Liver (tissue), 3 donors: ENCODE data around the gene EFS.

ENCODE experiments used
- FOXA1 ChIP-seq: IDR thresholded peaks from 2 replicates; pipeline ENCODE4 v1.6.1; 2016; ENCODE audit warnings: antibody characterized with exemption
- GABPA ChIP-seq, 2 donors: IDR thresholded peaks in 1 of 2; conservative IDR thresholded peaks in 1 of 2; 2 replicates each; pipeline ENCODE4 v1.6.1; 2016; ENCODE audit warnings: antibody characterized with exemption in 2 of 2, mild to moderate bottlenecking in 1 of 2, moderate library complexity in 1 of 2
- HNF4G ChIP-seq: IDR thresholded peaks from 2 replicates; pipeline ENCODE4 v1.6.1; 2016; ENCODE audit warnings: antibody characterized with exemption
- RAD21 ChIP-seq, 2 donors: IDR thresholded peaks; 2 replicates each; pipeline ENCODE4 v1.6.1; 2016; ENCODE audit warnings: antibody characterized with exemption in 2 of 2, mild to moderate bottlenecking in 2 of 2
- TAF1 ChIP-seq: conservative IDR thresholded peaks from 2 replicates; pipeline ENCODE4 v1.6.1; 2016; ENCODE audit warnings: antibody characterized with exemption, mild to moderate bottlenecking
- YY1 ChIP-seq: IDR thresholded peaks from 2 replicates; pipeline ENCODE4 v1.6.1; 2016; ENCODE audit warnings: antibody characterized with exemption, mild to moderate bottlenecking
- TF ChIP-seq, protein P1 (sequence below): fragments of 150-350 bp; IDR thresholded peaks from 2 replicates; pipeline ENCODE4 v1.5.1; 2017; ENCODE audit warnings: improper control_type of control experiment, low read depth, low read length; ENCODE audit not compliant: missing input control
- TF ChIP-seq, protein P2 (sequence below): IDR thresholded peaks from 2 replicates; pipeline ENCODE4 v1.6.1; 2016; ENCODE audit warnings: antibody characterized with exemption
- TF ChIP-seq, protein P3 (sequence below): IDR thresholded peaks from 2 replicates; pipeline ENCODE4 v1.6.1; 2016; ENCODE audit warnings: antibody characterized with exemption
- TF ChIP-seq, protein P4 (sequence below): IDR thresholded peaks from 2 replicates; pipeline ENCODE4 v1.6.1; 2016; ENCODE audit warnings: antibody characterized with exemption, mild to moderate bottlenecking
- donor health status: healthy.
- donor health status: healthy.

DNA sequence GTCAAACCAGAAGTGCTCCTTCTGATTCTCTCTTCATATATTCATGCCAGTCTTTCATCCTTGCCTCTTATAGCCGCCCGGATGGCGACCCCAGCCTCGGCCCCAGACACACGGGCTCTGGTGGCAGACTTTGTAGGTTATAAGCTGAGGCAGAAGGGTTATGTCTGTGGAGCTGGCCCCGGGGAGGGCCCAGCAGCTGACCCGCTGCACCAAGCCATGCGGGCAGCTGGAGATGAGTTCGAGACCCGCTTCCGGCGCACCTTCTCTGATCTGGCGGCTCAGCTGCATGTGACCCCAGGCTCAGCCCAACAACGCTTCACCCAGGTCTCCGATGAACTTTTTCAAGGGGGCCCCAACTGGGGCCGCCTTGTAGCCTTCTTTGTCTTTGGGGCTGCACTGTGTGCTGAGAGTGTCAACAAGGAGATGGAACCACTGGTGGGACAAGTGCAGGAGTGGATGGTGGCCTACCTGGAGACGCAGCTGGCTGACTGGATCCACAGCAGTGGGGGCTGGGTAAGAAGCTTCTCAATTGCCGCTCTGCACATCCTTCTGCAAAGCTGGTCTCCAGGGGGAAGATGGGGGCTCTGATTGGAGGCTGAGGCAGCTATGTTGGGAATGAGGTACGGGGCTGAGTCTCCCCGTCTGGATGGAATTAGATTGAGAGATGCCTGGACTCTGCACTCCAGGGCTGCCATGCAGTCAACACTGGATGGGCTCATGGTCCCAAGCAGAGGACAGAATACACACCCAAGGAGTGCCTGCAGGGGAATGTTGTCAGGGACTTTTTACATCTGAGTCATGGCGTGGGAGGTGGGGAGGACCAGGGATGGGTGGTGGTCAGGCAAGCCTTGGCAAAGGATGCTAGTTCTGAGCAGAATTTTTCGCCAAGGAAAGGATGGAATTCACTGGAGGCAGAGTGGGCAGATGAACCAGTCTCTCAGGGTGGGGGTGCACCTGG is 57.0 kb downstream of the EFS start:
- TF ChIP-seq, protein P1, sequence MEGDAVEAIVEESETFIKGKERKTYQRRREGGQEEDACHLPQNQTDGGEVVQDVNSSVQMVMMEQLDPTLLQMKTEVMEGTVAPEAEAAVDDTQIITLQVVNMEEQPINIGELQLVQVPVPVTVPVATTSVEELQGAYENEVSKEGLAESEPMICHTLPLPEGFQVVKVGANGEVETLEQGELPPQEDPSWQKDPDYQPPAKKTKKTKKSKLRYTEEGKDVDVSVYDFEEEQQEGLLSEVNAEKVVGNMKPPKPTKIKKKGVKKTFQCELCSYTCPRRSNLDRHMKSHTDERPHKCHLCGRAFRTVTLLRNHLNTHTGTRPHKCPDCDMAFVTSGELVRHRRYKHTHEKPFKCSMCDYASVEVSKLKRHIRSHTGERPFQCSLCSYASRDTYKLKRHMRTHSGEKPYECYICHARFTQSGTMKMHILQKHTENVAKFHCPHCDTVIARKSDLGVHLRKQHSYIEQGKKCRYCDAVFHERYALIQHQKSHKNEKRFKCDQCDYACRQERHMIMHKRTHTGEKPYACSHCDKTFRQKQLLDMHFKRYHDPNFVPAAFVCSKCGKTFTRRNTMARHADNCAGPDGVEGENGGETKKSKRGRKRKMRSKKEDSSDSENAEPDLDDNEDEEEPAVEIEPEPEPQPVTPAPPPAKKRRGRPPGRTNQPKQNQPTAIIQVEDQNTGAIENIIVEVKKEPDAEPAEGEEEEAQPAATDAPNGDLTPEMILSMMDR = no peak
- TF ChIP-seq GABPA (IDR thresholded peaks at IDR 0.05 in 1 of 2, conservative IDR thresholded peaks at IDR 0.05 in 1 of 2) (no peak), FOXA1 (no peak), YY1 (no peak), RAD21 (IDR thresholded peaks at IDR 0.05) (no peak), HNF4G (no peak), TAF1 (no peak)
- TF ChIP-seq, protein P2, sequence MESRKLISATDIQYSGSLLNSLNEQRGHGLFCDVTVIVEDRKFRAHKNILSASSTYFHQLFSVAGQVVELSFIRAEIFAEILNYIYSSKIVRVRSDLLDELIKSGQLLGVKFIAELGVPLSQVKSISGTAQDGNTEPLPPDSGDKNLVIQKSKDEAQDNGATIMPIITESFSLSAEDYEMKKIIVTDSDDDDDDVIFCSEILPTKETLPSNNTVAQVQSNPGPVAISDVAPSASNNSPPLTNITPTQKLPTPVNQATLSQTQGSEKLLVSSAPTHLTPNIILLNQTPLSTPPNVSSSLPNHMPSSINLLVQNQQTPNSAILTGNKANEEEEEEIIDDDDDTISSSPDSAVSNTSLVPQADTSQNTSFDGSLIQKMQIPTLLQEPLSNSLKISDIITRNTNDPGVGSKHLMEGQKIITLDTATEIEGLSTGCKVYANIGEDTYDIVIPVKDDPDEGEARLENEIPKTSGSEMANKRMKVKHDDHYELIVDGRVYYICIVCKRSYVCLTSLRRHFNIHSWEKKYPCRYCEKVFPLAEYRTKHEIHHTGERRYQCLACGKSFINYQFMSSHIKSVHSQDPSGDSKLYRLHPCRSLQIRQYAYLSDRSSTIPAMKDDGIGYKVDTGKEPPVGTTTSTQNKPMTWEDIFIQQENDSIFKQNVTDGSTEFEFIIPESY = no peak
- TF ChIP-seq, protein P3, sequence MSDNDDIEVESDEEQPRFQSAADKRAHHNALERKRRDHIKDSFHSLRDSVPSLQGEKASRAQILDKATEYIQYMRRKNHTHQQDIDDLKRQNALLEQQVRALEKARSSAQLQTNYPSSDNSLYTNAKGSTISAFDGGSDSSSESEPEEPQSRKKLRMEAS = no peak
- TF ChIP-seq, protein P4, sequence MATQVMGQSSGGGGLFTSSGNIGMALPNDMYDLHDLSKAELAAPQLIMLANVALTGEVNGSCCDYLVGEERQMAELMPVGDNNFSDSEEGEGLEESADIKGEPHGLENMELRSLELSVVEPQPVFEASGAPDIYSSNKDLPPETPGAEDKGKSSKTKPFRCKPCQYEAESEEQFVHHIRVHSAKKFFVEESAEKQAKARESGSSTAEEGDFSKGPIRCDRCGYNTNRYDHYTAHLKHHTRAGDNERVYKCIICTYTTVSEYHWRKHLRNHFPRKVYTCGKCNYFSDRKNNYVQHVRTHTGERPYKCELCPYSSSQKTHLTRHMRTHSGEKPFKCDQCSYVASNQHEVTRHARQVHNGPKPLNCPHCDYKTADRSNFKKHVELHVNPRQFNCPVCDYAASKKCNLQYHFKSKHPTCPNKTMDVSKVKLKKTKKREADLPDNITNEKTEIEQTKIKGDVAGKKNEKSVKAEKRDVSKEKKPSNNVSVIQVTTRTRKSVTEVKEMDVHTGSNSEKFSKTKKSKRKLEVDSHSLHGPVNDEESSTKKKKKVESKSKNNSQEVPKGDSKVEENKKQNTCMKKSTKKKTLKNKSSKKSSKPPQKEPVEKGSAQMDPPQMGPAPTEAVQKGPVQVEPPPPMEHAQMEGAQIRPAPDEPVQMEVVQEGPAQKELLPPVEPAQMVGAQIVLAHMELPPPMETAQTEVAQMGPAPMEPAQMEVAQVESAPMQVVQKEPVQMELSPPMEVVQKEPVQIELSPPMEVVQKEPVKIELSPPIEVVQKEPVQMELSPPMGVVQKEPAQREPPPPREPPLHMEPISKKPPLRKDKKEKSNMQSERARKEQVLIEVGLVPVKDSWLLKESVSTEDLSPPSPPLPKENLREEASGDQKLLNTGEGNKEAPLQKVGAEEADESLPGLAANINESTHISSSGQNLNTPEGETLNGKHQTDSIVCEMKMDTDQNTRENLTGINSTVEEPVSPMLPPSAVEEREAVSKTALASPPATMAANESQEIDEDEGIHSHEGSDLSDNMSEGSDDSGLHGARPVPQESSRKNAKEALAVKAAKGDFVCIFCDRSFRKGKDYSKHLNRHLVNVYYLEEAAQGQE = no peak
